ENCODE measurements around the gene PCYOX1L.
"Not testable (repeated sequence)": the region's sequence is repeated elsewhere in the genome, so short reads cannot be mapped to it uniquely, and the experiment has no call there.

PCYOX1L gene

GRCh38 chr5:149387081-149387631, 29.3 kb downstream of the PCYOX1L start:
- no peak for DNase-seq (ENCODE audit: low read depth, low spot score)

- DNase-seq (ENCODE audit: low read depth, low spot score) = no peak
These were observed 30.1 kb downstream of the PCYOX1L start for GRCh38 chr5:149387982-149388381.

GRCh38 chr5:149388498-149389190, 30.8 kb downstream of the PCYOX1L start:
- DNase-seq (ENCODE audit: low read depth, low spot score) = no peak

GRCh38 chr5:149389552-149390495, 32.0 kb downstream of the PCYOX1L start:
- no peak for DNase-seq (ENCODE audit: low read depth, low spot score)

GRCh38 chr5:149391076-149391475, 33.2 kb downstream of the PCYOX1L start:
- DNase-seq (ENCODE audit: low read depth, low spot score) = not testable (repeated sequence)

- no peak for DNase-seq (ENCODE audit: low read depth, low spot score)
These were observed 33.7 kb downstream of the PCYOX1L start for GRCh38 chr5:149391524-149391923.

GRCh38 chr5:149392718-149393117, 34.9 kb downstream of the PCYOX1L start:
- DNase-seq (ENCODE audit: low read depth, low spot score) = no peak

- DNase-seq (ENCODE audit: low read depth, low spot score) = not testable (repeated sequence)
These were observed 37.1 kb downstream of the PCYOX1L start for GRCh38 chr5:149394996-149395395.

GRCh38 chr5:149397530-149397929, 39.7 kb downstream of the PCYOX1L start:
- no peak for DNase-seq (ENCODE audit: low read depth, low spot score)

- not testable (repeated sequence) for DNase-seq (ENCODE audit: low read depth, low spot score)
These were observed 41.0 kb downstream of the PCYOX1L start for GRCh38 chr5:149398747-149399266.

- DNase-seq (ENCODE audit: low read depth, low spot score) = no peak
These were observed 41.9 kb downstream of the PCYOX1L start for GRCh38 chr5:149399775-149400174.

GRCh38 chr5:149400304-149400703, 42.5 kb downstream of the PCYOX1L start:
- DNase-seq (ENCODE audit: low read depth, low spot score) = no peak

GRCh38 chr5:149401051-149401450, 43.2 kb downstream of the PCYOX1L start:
- no peak for DNase-seq (ENCODE audit: low read depth, low spot score)

- no peak for DNase-seq (ENCODE audit: low read depth, low spot score)
These were observed 44.4 kb downstream of the PCYOX1L start for GRCh38 chr5:149402291-149402690.

GRCh38 chr5:149403923-149404745, 46.3 kb downstream of the PCYOX1L start:
- DNase-seq (ENCODE audit: low read depth, low spot score) = no peak

GRCh38 chr5:149404746-149405549, 47.1 kb downstream of the PCYOX1L start:
- no peak for DNase-seq (ENCODE audit: low read depth, low spot score)

- DNase-seq (ENCODE audit: low read depth, low spot score) = no peak
These were observed 47.8 kb downstream of the PCYOX1L start for GRCh38 chr5:149405550-149406202.

- DNase-seq (ENCODE audit: low read depth, low spot score) = no peak
These were observed 48.5 kb downstream of the PCYOX1L start for GRCh38 chr5:149406203-149406978.

- no peak for DNase-seq (ENCODE audit: low read depth, low spot score)
These were observed 49.1 kb downstream of the PCYOX1L start for GRCh38 chr5:149406979-149407306.
